A549 (cell line): Measurements from ENCODE around the gene DPCD. TPM values are rescaled to one million over a fixed set of nuclear protein-coding genes. Genes with fewer than 3 reads are reported as not detected.

Source experiments
- ATAC-seq, 2 experiments: fragments of 200-7000 bp in 1 of 2; fragments of >200 bp in 1 of 2; cut with Nextera tagmentation in 1 of 2; cut with Tn5 transposase in 1 of 2; 3 replicates each; pipeline versions ENCODE4 v1.8.0 to v1.9.1; 2018 to 2020; ENCODE audit warnings: mild to moderate bottlenecking in 1 of 2, moderate library complexity in 1 of 2
- CTCF ChIA-PET: fragments of 300-600 bp; sonication (Branson Sonifier 250); formaldehyde crosslinking; extraction: SDS; loops from one replicate; lab custom pipeline; 2021; ENCODE audit warnings: antibody characterized with exemption, inconsistent platforms; lab: Yijun Ruan, JAX
- POLR2A ChIA-PET: fragments of 350-600 bp; formaldehyde crosslinking; extraction: SDS; loops from one replicate; lab custom pipeline; 2021; ENCODE audit warnings: antibody characterized with exemption, inconsistent platforms; lab: Yijun Ruan, JAX
- DNase-seq, 2 experiments: peaks; one replicate each; pipeline versions ENCODE4 v3.0.0 to v3.0.0-alpha.2; 2011 to 2016; ENCODE audit warnings: low read depth in 1 of 2, low spot score in 1 of 2
- FAIRE-seq: peaks from 2 replicates; lab custom pipeline; 2011; peaks lifted over from hg19 to GRCh38; lab: Jason Lieb, UNC
- H3K27ac ChIP-seq, 2 experiments: fragments of >200 bp; sonication (Bioruptor Twin); formaldehyde crosslinking; 3 replicates each; pipeline ENCODE4 v1.5.1; 2016 to 2017
- H3K4me1 ChIP-seq: fragments of >200 bp; sonication (Bioruptor Twin); formaldehyde crosslinking; 3 replicates; pipeline ENCODE4 v1.6.1; 2016
- H3K4me2 ChIP-seq: fragments of >200 bp; sonication (Bioruptor Twin); formaldehyde crosslinking; 3 replicates; pipeline ENCODE4 v1.6.1; 2016
- H3K4me3 ChIP-seq: fragments of >200 bp; sonication (Bioruptor Twin); formaldehyde crosslinking; 3 replicates; pipeline ENCODE4 v1.5.1; 2016
- H3K9me3 ChIP-seq: fragments of >200 bp; sonication (Bioruptor Twin); formaldehyde crosslinking; 3 replicates; pipeline ENCODE4 v1.6.1; 2016
- CHD4 ChIP-seq: fragments of 200-600 bp; sonication (generic); IDR thresholded peaks from 2 replicates; pipeline ENCODE4 v1.6.1; 2016; ENCODE audit warnings: antibody characterized with exemption, mild to moderate bottlenecking, borderline replicate concordance
- EP300 ChIP-seq, 2 experiments: fragments of >200 bp; sonication (Bioruptor Twin); formaldehyde crosslinking; IDR thresholded peaks; 2 replicates in 1 of 2; 3 replicates in 1 of 2; pipeline ENCODE4 v1.6.1; 2016 to 2017
- FOXS1 ChIP-seq: fragments of 250-450 bp; sonication (Bioruptor Pico); IDR thresholded peaks from 2 replicates; pipeline ENCODE4 v1.5.0; 2020; ENCODE audit warnings: mild to moderate bottlenecking, moderate library complexity
- GATA3 ChIP-seq: IDR thresholded peaks from 2 replicates; pipeline ENCODE4 v1.6.1; 2012; ENCODE audit warnings: borderline replicate concordance
- HOXB5 ChIP-seq: fragments of 250-450 bp; sonication (Bioruptor Pico); IDR thresholded peaks from 2 replicates; pipeline ENCODE4 v1.5.0; 2020; ENCODE audit warnings: mild to moderate bottlenecking, moderate library complexity
- KDM1A ChIP-seq: fragments of 200-600 bp; sonication (generic); IDR thresholded peaks from 2 replicates; pipeline ENCODE4 v1.6.1; 2016; ENCODE audit warnings: low read depth, mild to moderate bottlenecking
- NPAS2 ChIP-seq: fragments of 250-450 bp; sonication (Bioruptor Pico); IDR thresholded peaks from 2 replicates; pipeline ENCODE4 v1.8.0; 2022; ENCODE audit warnings: mild to moderate bottlenecking, moderate library complexity, borderline replicate concordance
- PBX3 ChIP-seq: IDR thresholded peaks from 2 replicates; pipeline ENCODE4 v1.6.1; 2012
- RCOR1 ChIP-seq: fragments of 150-350 bp; IDR thresholded peaks from 2 replicates; pipeline ENCODE4 v1.6.1; 2014; ENCODE audit warnings: antibody characterized with exemption, low read length, low read depth
- SREBF2 ChIP-seq: fragments of 450-650 bp; IDR thresholded peaks from 2 replicates; pipeline ENCODE4 v1.6.1; 2014; ENCODE audit warnings: mild to moderate bottlenecking, moderate library complexity
- TP53 ChIP-seq: fragments of 250-450 bp; sonication (Bioruptor Pico); IDR thresholded peaks from 2 replicates; pipeline ENCODE4 v1.5.0; 2021; ENCODE audit warnings: mild to moderate bottlenecking, moderate library complexity
- USF2 ChIP-seq: fragments of 450-650 bp; IDR thresholded peaks from 2 replicates; pipeline ENCODE4 v1.6.1; 2014; ENCODE audit warnings: antibody characterized with exemption
- ZC3H11A ChIP-seq: fragments of 450-650 bp; IDR thresholded peaks from 2 replicates; pipeline ENCODE4 v1.6.1; 2014; ENCODE audit warnings: antibody characterized with exemption, mild to moderate bottlenecking
- ZNF302 ChIP-seq: fragments of 250-450 bp; sonication (Bioruptor Pico); IDR thresholded peaks from 2 replicates; pipeline ENCODE4 v1.9.0; 2021; ENCODE audit warnings: inconsistent platforms, mild to moderate bottlenecking, moderate library complexity
- ZSCAN20 ChIP-seq: fragments of 250-450 bp; sonication (Bioruptor Pico); IDR thresholded peaks from 2 replicates; pipeline ENCODE4 v1.8.0; 2022; ENCODE audit warnings: mild to moderate bottlenecking, moderate library complexity
- WGBS: methylation state at CpG from one replicate; pipeline ENCODE4 v1.1.6; 2017; ENCODE audit errors: missing lambda C conversion rate; 5-methylcytosine and 5-hydroxymethylcytosine counted together
- polyA plus RNA-seq, 4 experiments: library from polyadenylated mRNA; depleted of rRNA in 3 of 4; stranded (reverse); fragments of >200 nt; fragmentation: RNase III in 1 of 4; extraction: RNeasy Plus Mini Kit Qiagen cat#74134 plus additional on column Dnase treatment in 1 of 4; gene quantifications; 2 replicates in 3 of 4; 3 replicates in 1 of 4; pipeline ENCODE4 v1.2.3, GENCODE V29; 2011 to 2017
- small RNA-seq, 6 experiments: library from RNA; depleted of rRNA; stranded (forward); fragments of <200 nt; gene quantifications; one replicate each; pipeline ENCODE3, GENCODE V24; 2012

DPCD gene
- polyA plus RNA-seq, 2 of the 4 experiments (the other 2 are of a cell fraction) = 37.4 to 40.8 TPM

GRCh38 chr10:101656890-101657289, 68.8 kb downstream of the DPCD start (continued):
- no peak for TF ChIP-seq ZNF302
- no peak for TF ChIP-seq FOXS1 (CRISPR knock-in tag)
- TF ChIP-seq CHD4 = no peak
- no peak for TF ChIP-seq GATA3
- no peak for TF ChIP-seq KDM1A
- TF ChIP-seq SREBF2 = no peak
- no peak for TF ChIP-seq TP53
- TF ChIP-seq HOXB5 (CRISPR knock-in tag) = no peak
- TF ChIP-seq NPAS2 (CRISPR knock-in tag) = no peak
- no peak for TF ChIP-seq ZC3H11A

GRCh38 chr10:101658975-101659374, 70.9 kb downstream of the DPCD start:
- 91% methylated on average over 2 of the region's 5 CpGs for WGBS
- no peaks in the 10 kb centered on the region for H3K9me3 ChIP-seq
- DNase-seq (no peak), FAIRE-seq (no peak), ATAC-seq (no peak; a peak in 1 of 6 replicates)
- H3K4me2 ChIP-seq = no peak overlapping the region
- ChIA-PET CTCF (interaction anchor here (0.9 to 1.5 kb wide), 2 partner anchors 11 to 445 kb away, joined by 3 to 4 read pairs; no protein-coding TSS in a partner anchor), POLR2A (no interaction called here)
- no peaks in the 10 kb centered on the region for H3K4me1 ChIP-seq
- TF ChIP-seq ZSCAN20 (CRISPR knock-in tag) (no peak), PBX3 (no peak), RCOR1 (no peak), USF2 (no peak), EP300 (IDR thresholded peaks at IDR 0.05) (no peak)
- H3K27ac ChIP-seq = no peak overlapping the region
- no peak overlapping the region for H3K4me3 ChIP-seq

Small RNAs within 50 kb of the gene (small RNA-seq; reads per million reads assigned to genes)
- 1.6 to 37.6 (median 15.0) reads per million in 6 experiments for gene MIR3158-1
- gene RNU6-1165P = 0 reads per million in 6 experiments

Other genes with a start within 250 kb of the DPCD start
- 15.6 and 23.1 TPM in 2 replicates for gene BTRC, start 234.2 kb upstream of the DPCD start, polyA plus RNA-seq (2011; rRNA removed)
- gene BTRC, start 234.2 kb upstream of the DPCD start, polyA plus RNA-seq (2017; fragmentation: RNase III; extraction: RNeasy Plus Mini Kit Qiagen cat#74134 plus additional on column Dnase treatment) = 7.4 to 8.0 TPM (median 7.8 TPM) in 3 replicates
- gene POLL, start 64 bp upstream of the DPCD start, polyA plus RNA-seq (2011; rRNA removed) = 16.7 and 18.1 TPM in 2 replicates
- 13.0 to 13.3 TPM (median 13.3 TPM) in 3 replicates for gene POLL, start 64 bp upstream of the DPCD start, polyA plus RNA-seq (2017; fragmentation: RNase III; extraction: RNeasy Plus Mini Kit Qiagen cat#74134 plus additional on column Dnase treatment)
- 37.5 and 41.1 TPM in 2 replicates for gene FBXW4, start 106.8 kb downstream of the DPCD start, polyA plus RNA-seq (2011; rRNA removed)
- 16.9 to 28.2 TPM (median 24.0 TPM) in 3 replicates for gene FBXW4, start 106.8 kb downstream of the DPCD start, polyA plus RNA-seq (2017; fragmentation: RNase III; extraction: RNeasy Plus Mini Kit Qiagen cat#74134 plus additional on column Dnase treatment)
- gene FGF8, start 187.8 kb downstream of the DPCD start, polyA plus RNA-seq (2011; rRNA removed) = 0.12 TPM in 1 of 2 replicates, not detected in the other
- not detected in 3 replicates for gene FGF8, start 187.8 kb downstream of the DPCD start, polyA plus RNA-seq (2017; fragmentation: RNase III; extraction: RNeasy Plus Mini Kit Qiagen cat#74134 plus additional on column Dnase treatment)
- 41.5 and 45.0 TPM in 2 replicates for gene NPM3, start 195.1 kb downstream of the DPCD start, polyA plus RNA-seq (2011; rRNA removed)
- gene NPM3, start 195.1 kb downstream of the DPCD start, polyA plus RNA-seq (2017; fragmentation: RNase III; extraction: RNeasy Plus Mini Kit Qiagen cat#74134 plus additional on column Dnase treatment) = 96.3 to 101 TPM (median 99.1 TPM) in 3 replicates
- 79.1 and 84.5 TPM in 2 replicates for gene OGA, start 230.1 kb downstream of the DPCD start, polyA plus RNA-seq (2011; rRNA removed)
- gene OGA, start 230.1 kb downstream of the DPCD start, polyA plus RNA-seq (2017; fragmentation: RNase III; extraction: RNeasy Plus Mini Kit Qiagen cat#74134 plus additional on column Dnase treatment) = 40.3 to 50.7 TPM (median 46.5 TPM) in 3 replicates